Measurements from ENCODE around the gene CMIP.

DNA sequence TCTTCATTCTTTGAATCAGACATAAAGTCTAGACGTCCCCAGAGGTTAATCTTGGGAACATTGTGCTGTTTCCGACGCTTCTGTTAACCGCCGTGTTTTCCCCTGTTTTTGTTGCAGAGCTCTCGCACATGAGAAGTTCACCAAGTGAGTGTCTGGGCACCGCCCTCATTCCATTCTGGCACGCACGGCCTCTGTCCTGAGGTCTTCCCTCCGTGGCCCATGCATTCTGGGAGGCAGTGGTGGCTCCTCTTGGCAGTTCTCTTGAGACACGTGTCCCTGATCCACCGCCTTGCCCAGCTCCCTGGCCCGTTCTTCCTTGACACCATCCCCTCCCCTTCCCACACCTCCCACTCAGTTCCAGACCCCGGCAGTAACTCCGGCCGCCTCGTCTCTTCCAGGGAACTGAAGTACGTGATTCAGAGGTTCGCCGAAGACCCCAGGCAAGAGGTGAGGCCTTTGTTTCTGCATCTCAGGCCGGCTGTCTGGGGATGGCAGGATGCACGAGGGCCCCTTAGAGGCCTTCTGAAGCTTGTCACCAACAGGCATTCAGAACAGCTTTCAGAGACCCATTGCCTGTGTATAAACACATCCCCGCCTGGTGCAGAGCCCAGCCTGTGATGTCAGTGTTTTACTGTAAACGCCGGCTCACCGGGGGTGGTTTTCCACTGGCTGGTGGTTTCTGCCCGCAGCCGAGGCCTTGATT lies 248.6 kb downstream of the CMIP start:
- TF ChIP-seq CTCF (conservative IDR thresholded peaks at IDR 0.05; ENCODE audit: low read depth, low read length) (no peak), EZH2 (IDR thresholded peaks at IDR 0.05; ENCODE audit: low read length, unreplicated experiment) (no peak), EZH2phosphoT487 (IDR thresholded peaks at IDR 0.05; ENCODE audit: borderline replicate concordance, low read length) (no peak)
